Adipocyte (in vitro differentiated cells): ENCODE results near the gene SMAD4.

ENCODE experiments used
- DNase-seq: peaks from one replicate; pipeline ENCODE4 v3.0.0-alpha.2; 2015; ENCODE audit warnings: low read depth
- H3K27me3 ChIP-seq: replicated peaks from 2 replicates; pipeline ENCODE4 v1.7.0; 2013; ENCODE audit warnings: mild to moderate bottlenecking, low read length, moderate library complexity; ENCODE audit not compliant: control insufficient read depth, insufficient read depth
- H3K36me3 ChIP-seq: 2 replicates; pipeline ENCODE4 v1.7.0; 2013; ENCODE audit warnings: low read length, mild to moderate bottlenecking, moderate library complexity; ENCODE audit not compliant: control insufficient read depth, insufficient read depth, severe bottlenecking
- H3K4me1 ChIP-seq: 2 replicates; pipeline ENCODE4 v1.7.0; 2013; ENCODE audit warnings: mild to moderate bottlenecking, low read length, moderate library complexity; ENCODE audit not compliant: control insufficient read depth, insufficient read depth
- H3K4me3 ChIP-seq: 2 replicates; pipeline ENCODE4 v1.7.0; 2013; ENCODE audit warnings: mild to moderate bottlenecking, low read length, moderate library complexity
- H3K9ac ChIP-seq: 2 replicates; pipeline ENCODE4 v1.7.0; 2013; ENCODE audit warnings: mild to moderate bottlenecking, low read length, moderate library complexity
- H3K9me3 ChIP-seq: 2 replicates; pipeline ENCODE4 v1.7.0; 2013; ENCODE audit warnings: mild to moderate bottlenecking, low read length, moderate library complexity; ENCODE audit not compliant: control insufficient read depth

SMAD4 gene

GRCh38 chr18:51006061-51006818, 23.8 kb upstream of the SMAD4 start:
- no peaks in the 10 kb centered on the region for H3K27me3 ChIP-seq

GRCh38 chr18:51006948-51007789, 22.8 kb upstream of the SMAD4 start:
- Histone ChIP-seq H3K4me3 (no peak overlapping the region), H3K36me3 (no peaks in the 10 kb centered on the region), H3K9ac (no peak overlapping the region), H3K27me3 (no peaks in the 10 kb centered on the region), H3K9me3 (no peaks in the 10 kb centered on the region), H3K4me1 (no peaks in the 10 kb centered on the region)
- DNase-seq: no peak

More at GRCh38 chr18:51006061-51006818, 23.8 kb upstream of the SMAD4 start:
- H3K4me1 ChIP-seq: no peaks in the 10 kb centered on the region
- H3K4me3 ChIP-seq: no peak overlapping the region
- DNase-seq: no peak
- no peak overlapping the region for H3K9ac ChIP-seq
- no peaks in the 10 kb centered on the region for H3K9me3 ChIP-seq
- no peaks in the 10 kb centered on the region for H3K36me3 ChIP-seq

DNA sequence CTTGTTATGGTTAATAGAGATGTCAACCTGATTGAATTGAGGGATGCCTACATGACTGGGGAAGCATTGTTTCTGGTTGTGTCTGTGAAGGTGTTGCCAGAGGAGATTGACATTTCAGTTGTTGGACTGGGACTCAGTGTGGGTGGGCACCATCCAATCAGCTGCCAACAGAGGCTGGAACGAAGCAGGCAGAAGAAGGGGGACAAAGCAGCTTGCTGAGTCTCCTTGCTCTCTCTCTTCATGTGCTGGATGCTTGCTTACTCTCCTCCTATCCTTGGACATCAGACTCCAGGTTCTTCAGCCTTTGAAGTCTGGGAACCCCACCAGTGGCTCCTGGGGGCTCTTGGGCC, 22.2 kb upstream of the SMAD4 start:
- no peaks in the 10 kb centered on the region for H3K4me1 ChIP-seq

DNA sequence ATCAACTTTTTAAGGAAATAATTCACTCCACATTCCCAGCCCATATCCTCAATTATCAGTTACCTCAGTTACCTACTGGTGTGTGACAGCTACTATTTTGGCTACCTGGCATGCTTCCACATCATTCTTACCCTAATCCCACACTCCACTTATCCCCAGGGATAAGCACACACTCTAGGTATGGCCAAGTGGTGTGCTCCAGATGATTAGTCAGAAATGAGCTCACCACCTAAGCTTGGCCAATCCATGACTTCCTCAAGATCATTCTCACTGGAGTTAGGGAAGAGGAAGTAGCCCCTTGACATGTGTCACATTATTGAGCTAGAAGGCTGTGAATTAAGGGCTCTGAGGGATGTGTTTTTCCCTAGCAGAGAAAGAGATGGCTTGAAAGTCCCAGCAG, 20.9 kb upstream of the SMAD4 start:
- no peaks in the 10 kb centered on the region for H3K36me3 ChIP-seq
- H3K27me3 ChIP-seq: no peaks in the 10 kb centered on the region
- DNase-seq: no peak

More for the DNA sequence above, 22.2 kb upstream of the SMAD4 start:
- no peaks in the 10 kb centered on the region for H3K27me3 ChIP-seq
- no peak overlapping the region for H3K9ac ChIP-seq
- no peaks in the 10 kb centered on the region for H3K36me3 ChIP-seq
- no peak for DNase-seq
- no peaks in the 10 kb centered on the region for H3K9me3 ChIP-seq
- no peak overlapping the region for H3K4me3 ChIP-seq

DNA sequence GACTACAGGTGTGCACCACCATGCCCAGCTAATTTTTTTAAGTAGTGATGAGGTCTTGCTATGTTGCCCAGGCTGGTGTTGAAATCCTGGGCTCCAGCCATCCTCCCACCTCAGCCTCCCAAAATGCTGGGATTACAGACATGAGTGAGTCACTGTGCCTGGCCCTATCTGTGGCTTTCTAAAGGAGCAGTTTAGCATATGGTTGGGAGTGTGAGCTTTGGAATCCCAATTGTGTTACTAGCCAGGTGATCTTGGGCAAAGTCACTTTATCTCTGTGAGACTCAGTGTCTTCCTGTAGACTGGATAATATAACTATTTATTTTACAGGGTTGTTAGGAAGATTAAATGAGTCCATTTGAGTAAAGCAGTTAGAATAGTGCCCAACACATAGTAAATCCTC, 19.8 kb upstream of the SMAD4 start:
- DNase-seq: no peak
- Histone ChIP-seq H3K9ac (no peak overlapping the region), H3K27me3 (no peaks in the 10 kb centered on the region), H3K4me3 (no peak overlapping the region), H3K36me3 (no peaks in the 10 kb centered on the region), H3K9me3 (no peaks in the 10 kb centered on the region), H3K4me1 (no peaks in the 10 kb centered on the region)

More for the DNA sequence above, 20.9 kb upstream of the SMAD4 start:
- Histone ChIP-seq H3K4me3 (no peak overlapping the region), H3K4me1 (no peaks in the 10 kb centered on the region), H3K9me3 (no peaks in the 10 kb centered on the region), H3K9ac (no peak overlapping the region)

- Histone ChIP-seq H3K9me3 (no peaks in the 10 kb centered on the region), H3K36me3 (no peaks in the 10 kb centered on the region), H3K27me3 (no peaks in the 10 kb centered on the region), H3K4me1 (no peaks in the 10 kb centered on the region), H3K9ac (no peak overlapping the region), H3K4me3 (no peak overlapping the region)
- no peak for DNase-seq
Measured at GRCh38 chr18:51011709-51012108, 18.3 kb upstream of the SMAD4 start.

DNA sequence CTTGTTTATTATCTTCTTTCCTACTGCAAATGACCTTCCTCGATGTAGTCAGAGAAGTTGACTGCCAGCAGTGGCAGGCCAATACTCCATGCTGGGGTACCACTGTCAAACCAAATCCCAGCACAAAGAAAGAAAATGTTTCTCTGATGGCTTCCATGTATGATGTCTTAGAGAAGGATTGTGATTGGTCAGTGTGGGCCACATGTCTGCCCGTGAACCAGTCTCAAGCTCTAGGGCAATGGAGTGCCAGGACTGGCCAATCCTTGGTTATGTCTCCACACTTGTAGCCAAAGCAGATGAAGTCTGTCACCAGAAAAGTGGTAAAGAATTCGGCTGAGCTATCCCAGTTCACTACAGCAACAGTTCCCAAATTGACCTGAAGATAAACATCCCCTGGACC, 17.6 kb upstream of the SMAD4 start:
- Histone ChIP-seq H3K27me3 (no peaks in the 10 kb centered on the region), H3K9me3 (no peaks in the 10 kb centered on the region), H3K4me1 (no peaks in the 10 kb centered on the region), H3K36me3 (no peaks in the 10 kb centered on the region), H3K9ac (no peak overlapping the region), H3K4me3 (no peak overlapping the region)
- no peak for DNase-seq

GRCh38 chr18:51013259-51013658, 16.8 kb upstream of the SMAD4 start:
- Histone ChIP-seq H3K36me3 (no peaks in the 10 kb centered on the region), H3K9me3 (no peaks in the 10 kb centered on the region), H3K4me3 (no peak overlapping the region), H3K9ac (no peak overlapping the region), H3K27me3 (no peaks in the 10 kb centered on the region), H3K4me1 (no peaks in the 10 kb centered on the region)
- DNase-seq: no peak

GRCh38 chr18:51017140-51017879, 12.7 kb upstream of the SMAD4 start:
- no peaks in the 10 kb centered on the region for H3K4me1 ChIP-seq
- H3K9ac ChIP-seq: no peak overlapping the region
- no peaks in the 10 kb centered on the region for H3K27me3 ChIP-seq
- DNase-seq: no peak
- no peaks in the 10 kb centered on the region for H3K36me3 ChIP-seq
- H3K4me3 ChIP-seq: no peak overlapping the region
- H3K9me3 ChIP-seq: no peaks in the 10 kb centered on the region

DNA sequence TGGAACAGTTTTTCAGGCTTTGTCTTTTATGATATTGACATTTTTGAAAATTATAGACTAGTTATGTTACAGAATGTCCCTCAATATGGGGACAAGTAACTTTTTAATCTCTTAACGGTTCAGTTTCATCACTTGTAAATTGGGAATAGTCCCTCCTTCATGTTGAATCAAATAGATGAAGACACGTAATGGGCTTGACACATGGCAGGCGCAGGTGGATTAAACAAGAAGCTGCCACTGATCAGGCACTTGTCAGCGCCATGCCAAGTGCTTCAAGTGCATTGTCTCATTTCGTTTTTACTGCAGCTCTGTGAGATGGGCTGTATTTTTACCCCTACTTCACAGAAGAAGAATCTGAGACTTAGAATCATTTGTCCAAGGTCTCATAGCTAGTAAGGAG, 9.5 kb upstream of the SMAD4 start:
- Histone ChIP-seq H3K36me3 (no peaks in the 10 kb centered on the region), H3K9ac (no peak overlapping the region), H3K9me3 (no peaks in the 10 kb centered on the region), H3K4me3 (no peak overlapping the region), H3K4me1 (no peaks in the 10 kb centered on the region), H3K27me3 (no peaks in the 10 kb centered on the region)
- DNase-seq: no peak
